NT2/D1 (cell line): ENCODE measurements around the gene SLC22A12.

ENCODE experiments used
- YY1 ChIP-seq: IDR thresholded peaks from 2 replicates; pipeline ENCODE4 v1.6.1; 2011; ENCODE audit not compliant: insufficient read length, insufficient read depth
- ZNF274 ChIP-seq: IDR thresholded peaks from 2 replicates; pipeline ENCODE4 v1.6.1; 2011; ENCODE audit warnings: mild to moderate bottlenecking, low read depth, low read length

DNA sequence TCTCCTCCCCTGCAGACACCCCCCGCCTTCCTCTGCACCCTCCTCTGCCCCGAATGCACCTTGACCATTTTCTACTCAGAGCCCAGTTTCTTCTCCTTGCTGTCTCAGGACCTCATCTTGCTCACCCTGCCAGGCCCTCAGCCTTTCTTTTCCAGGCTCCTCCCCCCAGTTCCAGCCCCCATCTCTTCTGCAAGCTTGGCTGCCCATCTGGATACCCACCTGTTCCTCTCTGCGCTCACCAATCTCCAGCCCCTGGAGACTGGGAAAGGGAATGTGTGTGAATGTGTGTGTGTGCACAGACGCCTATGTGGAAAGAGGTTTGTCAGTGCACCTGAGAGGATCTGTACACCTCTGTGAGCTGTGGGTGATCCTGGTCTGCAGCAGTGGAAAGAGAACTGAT, 36.4 kb downstream of the SLC22A12 start:
- TF ChIP-seq ZNF274, result no peak
- no peak for TF ChIP-seq YY1
